HCT116 (cell line): ENCODE results near the gene CEP72. TPM values are rescaled to one million over a fixed set of nuclear protein-coding genes. Genes with fewer than 3 reads are reported as not detected.

ENCODE experiments used
- ATAC-seq: fragments of 200-7000 bp; cut with Tn5 transposase; 2 replicates; pipeline ENCODE4 v1.9.1; 2020; ENCODE audit warnings: mild to moderate bottlenecking, moderate library complexity
- BruUV-seq: library from RNA; stranded (reverse); fragments of 400-500 nt; replicated peaks from 2 replicates; lab custom pipeline; 2021; lab: Mats Ljungman, UMichigan
- CTCF ChIA-PET: fragments of 300-600 bp; sonication (Branson Sonifier 250); formaldehyde crosslinking; loops from one replicate; lab custom pipeline; 2021; ENCODE audit warnings: antibody characterized with exemption; lab: Charles Lee
- POLR2A ChIA-PET: fragments of 300-600, 350-600 bp; sonication (Branson Sonifier 250); formaldehyde crosslinking; loops from one replicate; lab custom pipeline; 2021; ENCODE audit warnings: antibody characterized with exemption; lab: Charles Lee
- RAD21 ChIA-PET, 2 experiments: fragments of 300-600 bp; sonication (Branson Sonifier 250); formaldehyde crosslinking; loops; one replicate each; lab custom pipeline; 2023; ENCODE audit warnings: low total read pairs in 2 of 2; ENCODE audit not compliant: uncharacterized antibody in 2 of 2, unreplicated experiment in 2 of 2, low non-redundant PET in 1 of 2; lab: Charles Lee
- DNase-seq: peaks from one replicate; pipeline ENCODE4 v3.0.0-alpha.2; 2010; ENCODE audit warnings: low read depth, low spot score
- H2AFZ ChIP-seq: fragments of 200-600 bp; shearing (Covaris generic), sonication (generic); 2 replicates; pipeline ENCODE4 v1.6.1; 2017; ENCODE audit warnings: low read depth, mixed run types, mixed read lengths, antibody characterized with exemption, low read length; ENCODE audit not compliant: poor library complexity, severe bottlenecking
- H3K27ac ChIP-seq: 2 replicates; pipeline ENCODE4 v1.5.1; 2012; ENCODE audit warnings: low read depth, low read length
- H3K27me3 ChIP-seq: fragments of 200-600 bp; sonication (generic); 2 replicates; pipeline ENCODE4 v1.6.1; 2016; ENCODE audit warnings: mixed run types, low read length, mixed read lengths; ENCODE audit not compliant: insufficient read depth
- H3K36me3 ChIP-seq, 2 experiments: fragments of 200-500 bp in 1 of 2; fragments of 200-600 bp in 1 of 2; sonication (Bioruptor generic) in 1 of 2; sonication (generic) in 1 of 2; 2 replicates each; pipeline versions ENCODE4 v1.5.1 to v1.6.1; 2014 to 2016; ENCODE audit warnings: low read length in 2 of 2, inconsistent platforms in 1 of 2, mixed read lengths in 1 of 2, mixed run types in 1 of 2; ENCODE audit not compliant: insufficient read depth in 2 of 2, control insufficient read depth in 1 of 2
- H3K4me1 ChIP-seq, 2 experiments: fragments of 200-600 bp in 1 of 2; sonication (generic) in 1 of 2; 2 replicates each; pipeline versions ENCODE4 v1.5.1 to v1.6.1; 2012 to 2017; ENCODE audit warnings: low read length in 2 of 2, inconsistent platforms in 1 of 2, mild to moderate bottlenecking in 1 of 2, mixed read lengths in 1 of 2, mixed run types in 1 of 2, moderate library complexity in 1 of 2; ENCODE audit not compliant: insufficient read depth in 2 of 2, control insufficient read depth in 1 of 2
- H3K4me2 ChIP-seq: fragments of 200-600 bp; sonication (generic); 2 replicates; pipeline ENCODE4 v1.6.1; 2017; ENCODE audit warnings: mixed run types, low read length, mixed read lengths
- H3K4me3 ChIP-seq, 2 experiments: fragments of 200-600 bp in 1 of 2; sonication (generic) in 1 of 2; replicated peaks in 1 of 2; 2 replicates each; pipeline ENCODE4 v1.5.1; 2011 to 2016; ENCODE audit warnings: low read length in 2 of 2, control low read depth in 1 of 2, low read depth in 1 of 2, mild to moderate bottlenecking in 1 of 2, mixed read lengths in 1 of 2, mixed run types in 1 of 2
- H3K79me2 ChIP-seq: fragments of 200-600 bp; sonication (generic); 2 replicates; pipeline ENCODE4 v1.6.1; 2017; ENCODE audit warnings: mild to moderate bottlenecking, mixed run types, low read length, moderate library complexity, mixed read lengths; ENCODE audit not compliant: insufficient read depth
- H3K9ac ChIP-seq: fragments of 200-600 bp; sonication (generic); 2 replicates; pipeline ENCODE4 v1.6.1; 2016; ENCODE audit warnings: low read length, mixed read lengths
- H3K9me2 ChIP-seq: fragments of 200-600 bp; sonication (generic), shearing (Covaris generic); 2 replicates; pipeline ENCODE4 v1.6.1; 2017; ENCODE audit warnings: mixed run types, mild to moderate bottlenecking, moderate library complexity; ENCODE audit not compliant: insufficient read depth
- H3K9me3 ChIP-seq, 2 experiments: fragments of 200-500 bp in 1 of 2; fragments of 200-600 bp in 1 of 2; sonication (Bioruptor generic) in 1 of 2; sonication (generic) in 1 of 2; 2 replicates each; pipeline ENCODE4 v1.6.1; 2014 to 2017; ENCODE audit warnings: low read length in 2 of 2, mixed read lengths in 2 of 2, inconsistent platforms in 1 of 2, low read depth in 1 of 2, mild to moderate bottlenecking in 1 of 2, mixed run types in 1 of 2, moderate library complexity in 1 of 2; ENCODE audit not compliant: control insufficient read depth in 1 of 2, insufficient read depth in 1 of 2
- H4K20me1 ChIP-seq: fragments of 200-600 bp; sonication (generic), shearing (Covaris generic); 2 replicates; pipeline ENCODE4 v1.6.1; 2017; ENCODE audit warnings: mixed run types, mild to moderate bottlenecking, moderate library complexity; ENCODE audit not compliant: insufficient read depth
- CBX3 ChIP-seq: IDR thresholded peaks from 2 replicates; pipeline ENCODE4 v1.6.1; 2012; ENCODE audit warnings: low read depth
- CEBPB ChIP-seq: IDR thresholded peaks from 2 replicates; pipeline ENCODE4 v1.6.1; 2012; ENCODE audit warnings: low read depth
- EGR1 ChIP-seq: IDR thresholded peaks from 2 replicates; pipeline ENCODE4 v1.6.1; 2012; ENCODE audit warnings: low read depth
- ELF1 ChIP-seq: IDR thresholded peaks from 2 replicates; pipeline ENCODE4 v1.6.1; 2012; ENCODE audit warnings: low read depth, borderline replicate concordance
- EZH2 ChIP-seq: fragments of 200-600 bp; sonication (generic); IDR thresholded peaks from 2 replicates; pipeline ENCODE4 v1.6.1; 2017; ENCODE audit warnings: antibody characterized with exemption, mixed run types
- EZH2phosphoT487 ChIP-seq: fragments of 200-600 bp; IDR thresholded peaks from 2 replicates; pipeline ENCODE4 v1.6.1; 2018; ENCODE audit warnings: antibody characterized with exemption, borderline replicate concordance
- FOSL1 ChIP-seq: IDR thresholded peaks from 2 replicates; pipeline ENCODE4 v1.6.1; 2012; ENCODE audit warnings: low read depth
- JUND ChIP-seq: IDR thresholded peaks from 2 replicates; pipeline ENCODE4 v1.6.1; 2012
- POLR2A ChIP-seq: IDR thresholded peaks from 2 replicates; pipeline ENCODE4 v1.7.0; 2011; ENCODE audit warnings: borderline replicate concordance; ENCODE audit not compliant: insufficient read depth, insufficient read length; ENCODE audit errors: extremely low read depth
- POLR2AphosphoS5 ChIP-seq: IDR thresholded peaks from 2 replicates; pipeline ENCODE4 v1.6.1; 2011; ENCODE audit warnings: mild to moderate bottlenecking, low read depth, low read length, moderate library complexity
- SIN3A ChIP-seq: IDR thresholded peaks from 2 replicates; pipeline ENCODE4 v1.6.1; 2012; ENCODE audit warnings: low read depth
- SP1 ChIP-seq: IDR thresholded peaks from 2 replicates; pipeline ENCODE4 v1.6.1; 2012; ENCODE audit warnings: low read depth
- SRF ChIP-seq: IDR thresholded peaks from 2 replicates; pipeline ENCODE4 v1.6.1; 2012; ENCODE audit warnings: low read depth
- TCF7L2 ChIP-seq: IDR thresholded peaks from 2 replicates; pipeline ENCODE4 v1.7.0; 2011; ENCODE audit warnings: borderline replicate concordance, inconsistent platforms; ENCODE audit not compliant: insufficient read depth, insufficient read length; ENCODE audit errors: extremely low read depth
- YY1 ChIP-seq: IDR thresholded peaks from 2 replicates; pipeline ENCODE4 v1.6.1; 2011; ENCODE audit warnings: low read length, low read depth, moderate library complexity, mild to moderate bottlenecking; ENCODE audit not compliant: insufficient replicate concordance; ENCODE audit errors: extremely low read depth
- ZFX ChIP-seq: fragments of 450-650 bp; IDR thresholded peaks from 2 replicates; pipeline ENCODE4 v1.6.1; 2017
- ZNF274 ChIP-seq: fragments of 200-500 bp; sonication (Bioruptor generic); IDR thresholded peaks from 2 replicates; pipeline ENCODE4 v1.6.1; 2014; ENCODE audit warnings: mild to moderate bottlenecking, low read depth, low read length, inconsistent platforms
- intact Hi-C: fragments of 100-400 bp; cut with micrococcal nuclease; formaldehyde crosslinking; loops from 2 replicates; pipeline ENCODE4 v1.10.0; 2022
- total RNA-seq: library from RNA; stranded (reverse); gene quantifications from one replicate; pipeline ENCODE4 v1.2.1, GENCODE V29; 2021; ENCODE audit not compliant: unreplicated experiment
- TF ChIP-seq, protein P1 (sequence below): IDR thresholded peaks from 2 replicates; pipeline ENCODE4 v1.6.1; 2012; ENCODE audit warnings: low read depth
- TF ChIP-seq, protein P2 (sequence below): IDR thresholded peaks from 2 replicates; pipeline ENCODE4 v1.6.1; 2012
- TF ChIP-seq, protein P3 (sequence below): IDR thresholded peaks from 2 replicates; pipeline ENCODE4 v1.6.1; 2011; ENCODE audit warnings: mild to moderate bottlenecking, low read length, moderate library complexity; ENCODE audit not compliant: insufficient replicate concordance; ENCODE audit errors: extremely low read depth

Gene CEP72
- total RNA-seq, 1 experiment from 2014 or later = 25.6 TPM

DNA sequence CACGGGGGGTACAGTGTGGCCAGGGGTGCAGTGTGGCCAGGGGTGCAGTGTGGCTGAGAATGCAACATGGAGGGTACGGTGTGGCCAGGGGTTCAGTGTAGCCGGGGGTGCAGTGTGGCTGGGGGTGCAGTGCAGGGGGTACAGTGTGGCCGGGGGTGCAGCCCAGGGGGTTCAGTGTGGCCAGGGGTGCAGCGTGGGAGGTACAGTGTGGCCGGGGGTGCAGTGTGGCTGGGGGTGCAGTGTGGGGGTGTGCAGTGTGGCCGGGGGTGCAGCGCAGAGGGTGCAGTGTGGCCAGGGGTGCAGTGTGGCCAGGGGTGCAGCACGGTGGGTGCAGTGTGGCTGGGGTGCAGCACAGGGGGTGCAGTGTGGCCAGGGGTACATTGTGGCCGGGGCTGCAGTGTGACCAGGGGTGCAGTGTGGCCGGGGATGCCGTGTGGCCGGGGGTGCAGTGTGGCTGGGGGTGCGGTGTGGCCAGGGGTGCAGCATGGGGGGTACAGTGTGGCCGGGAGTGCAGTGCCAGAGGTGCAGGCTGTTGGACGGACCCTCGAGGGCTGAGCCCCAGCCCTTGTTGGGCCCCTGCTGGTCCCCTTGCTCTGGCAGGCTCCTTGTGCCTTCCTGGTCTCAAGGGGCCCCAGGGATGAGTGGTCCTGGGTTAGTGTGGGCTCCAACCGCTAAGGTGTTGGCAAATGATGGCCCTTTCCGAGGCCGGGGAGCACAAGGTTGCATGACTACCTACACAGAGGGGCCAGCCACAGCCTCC, 63.2 kb downstream of the CEP72 start:
- no peak for TF ChIP-seq EZH2
- TF ChIP-seq, protein P1, sequence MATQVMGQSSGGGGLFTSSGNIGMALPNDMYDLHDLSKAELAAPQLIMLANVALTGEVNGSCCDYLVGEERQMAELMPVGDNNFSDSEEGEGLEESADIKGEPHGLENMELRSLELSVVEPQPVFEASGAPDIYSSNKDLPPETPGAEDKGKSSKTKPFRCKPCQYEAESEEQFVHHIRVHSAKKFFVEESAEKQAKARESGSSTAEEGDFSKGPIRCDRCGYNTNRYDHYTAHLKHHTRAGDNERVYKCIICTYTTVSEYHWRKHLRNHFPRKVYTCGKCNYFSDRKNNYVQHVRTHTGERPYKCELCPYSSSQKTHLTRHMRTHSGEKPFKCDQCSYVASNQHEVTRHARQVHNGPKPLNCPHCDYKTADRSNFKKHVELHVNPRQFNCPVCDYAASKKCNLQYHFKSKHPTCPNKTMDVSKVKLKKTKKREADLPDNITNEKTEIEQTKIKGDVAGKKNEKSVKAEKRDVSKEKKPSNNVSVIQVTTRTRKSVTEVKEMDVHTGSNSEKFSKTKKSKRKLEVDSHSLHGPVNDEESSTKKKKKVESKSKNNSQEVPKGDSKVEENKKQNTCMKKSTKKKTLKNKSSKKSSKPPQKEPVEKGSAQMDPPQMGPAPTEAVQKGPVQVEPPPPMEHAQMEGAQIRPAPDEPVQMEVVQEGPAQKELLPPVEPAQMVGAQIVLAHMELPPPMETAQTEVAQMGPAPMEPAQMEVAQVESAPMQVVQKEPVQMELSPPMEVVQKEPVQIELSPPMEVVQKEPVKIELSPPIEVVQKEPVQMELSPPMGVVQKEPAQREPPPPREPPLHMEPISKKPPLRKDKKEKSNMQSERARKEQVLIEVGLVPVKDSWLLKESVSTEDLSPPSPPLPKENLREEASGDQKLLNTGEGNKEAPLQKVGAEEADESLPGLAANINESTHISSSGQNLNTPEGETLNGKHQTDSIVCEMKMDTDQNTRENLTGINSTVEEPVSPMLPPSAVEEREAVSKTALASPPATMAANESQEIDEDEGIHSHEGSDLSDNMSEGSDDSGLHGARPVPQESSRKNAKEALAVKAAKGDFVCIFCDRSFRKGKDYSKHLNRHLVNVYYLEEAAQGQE = no peak
- no peak for TF ChIP-seq ELF1
- TF ChIP-seq TCF7L2 = no peak
- TF ChIP-seq SP1 = no peak
- TF ChIP-seq, protein P2, sequence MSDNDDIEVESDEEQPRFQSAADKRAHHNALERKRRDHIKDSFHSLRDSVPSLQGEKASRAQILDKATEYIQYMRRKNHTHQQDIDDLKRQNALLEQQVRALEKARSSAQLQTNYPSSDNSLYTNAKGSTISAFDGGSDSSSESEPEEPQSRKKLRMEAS = no peak
- no peak for TF ChIP-seq YY1
- no peak for TF ChIP-seq SRF
- no peak for TF ChIP-seq JUND
- TF ChIP-seq, protein P3, sequence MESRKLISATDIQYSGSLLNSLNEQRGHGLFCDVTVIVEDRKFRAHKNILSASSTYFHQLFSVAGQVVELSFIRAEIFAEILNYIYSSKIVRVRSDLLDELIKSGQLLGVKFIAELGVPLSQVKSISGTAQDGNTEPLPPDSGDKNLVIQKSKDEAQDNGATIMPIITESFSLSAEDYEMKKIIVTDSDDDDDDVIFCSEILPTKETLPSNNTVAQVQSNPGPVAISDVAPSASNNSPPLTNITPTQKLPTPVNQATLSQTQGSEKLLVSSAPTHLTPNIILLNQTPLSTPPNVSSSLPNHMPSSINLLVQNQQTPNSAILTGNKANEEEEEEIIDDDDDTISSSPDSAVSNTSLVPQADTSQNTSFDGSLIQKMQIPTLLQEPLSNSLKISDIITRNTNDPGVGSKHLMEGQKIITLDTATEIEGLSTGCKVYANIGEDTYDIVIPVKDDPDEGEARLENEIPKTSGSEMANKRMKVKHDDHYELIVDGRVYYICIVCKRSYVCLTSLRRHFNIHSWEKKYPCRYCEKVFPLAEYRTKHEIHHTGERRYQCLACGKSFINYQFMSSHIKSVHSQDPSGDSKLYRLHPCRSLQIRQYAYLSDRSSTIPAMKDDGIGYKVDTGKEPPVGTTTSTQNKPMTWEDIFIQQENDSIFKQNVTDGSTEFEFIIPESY = no peak
- no peak for TF ChIP-seq FOSL1
- TF ChIP-seq CEBPB = no peak
- no peak for TF ChIP-seq SIN3A
- no peak for TF ChIP-seq POLR2A
- no peak for TF ChIP-seq ZNF274
- TF ChIP-seq EGR1 = no peak
- TF ChIP-seq EZH2phosphoT487 = no peak
- no peak for TF ChIP-seq CBX3
- TF ChIP-seq ZFX = no peak
- TF ChIP-seq POLR2AphosphoS5 = no peak
- intact Hi-C loops = loop anchor here (10.0 kb wide), 1 partner anchor 490 kb away; no protein-coding TSS in a partner anchor
- POLR2A ChIA-PET = no interaction called here
- Histone ChIP-seq H3K27ac (no peak overlapping the region), H2AFZ (no peak overlapping the region), H3K4me1 (peaks cover 0 to 23% of the 10 kb centered on the region in 2 experiments; a peak in 2 of 4 replicates), H3K36me3 (no peaks in the 10 kb centered on the region), H4K20me1 (no peaks in the 10 kb centered on the region), H3K9me2 (no peaks in the 10 kb centered on the region), H3K9ac (no peak overlapping the region), H3K9me3 (no peaks in the 10 kb centered on the region), H3K4me3 (no peak overlapping the region), H3K4me2 (no peak overlapping the region), H3K79me2 (no peaks in the 10 kb centered on the region), H3K27me3 (no peaks in the 10 kb centered on the region)
- no TSS peak for BruUV-seq
- RAD21 ChIA-PET = no interaction called here
- no peak for DNase-seq
- CTCF ChIA-PET = no interaction called here
- ATAC-seq = no peak
